ENCODE measurements around the gene HMGB1.

- no peak for TF ChIP-seq CTCF (conservative IDR thresholded peaks at IDR 0.05 in 1 of 2, IDR thresholded peaks at IDR 0.05 in 1 of 2; ENCODE audit: low read depth in 1 of 2, low read length in 2 of 2)
- TF ChIP-seq EZH2 (IDR thresholded peaks at IDR 0.05; ENCODE audit: low read length, missing control alignments), result no peak
These were observed 1.0 kb downstream of the HMGB1 start for GRCh38 chr13:30464496-30465342.

Data from fibroblast of lung (primary cell).